CD4-positive, alpha-beta T cell treated with Interleukin-17A for 4 hours (primary cell): ENCODE measurements around the gene CEP112.

Source experiments
- DNase-seq: peaks from one replicate; pipeline ENCODE4 v3.0.0-alpha.2; 2020; ENCODE audit warnings: mixed read lengths

Gene CEP112

DNA sequence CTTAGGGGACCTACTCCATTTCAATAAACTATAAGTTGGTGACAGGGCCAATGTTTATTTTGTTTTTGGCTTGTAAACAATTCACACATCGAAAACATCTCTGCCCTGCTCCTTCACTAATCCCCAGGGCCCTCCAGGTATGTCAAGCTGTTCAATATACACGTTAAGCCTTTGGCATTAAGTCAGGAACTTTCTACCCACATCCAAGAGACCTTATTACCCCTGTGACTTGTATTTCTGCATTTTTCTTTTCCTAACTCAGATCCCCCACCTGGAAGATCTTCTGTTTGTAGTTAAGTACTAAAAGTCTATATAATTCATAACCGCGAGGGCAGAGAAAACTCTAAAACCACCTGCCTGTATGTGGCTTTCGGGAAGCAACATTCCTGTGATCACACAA, 523.7 kb downstream of the CEP112 start:
- no peak for DNase-seq

DNA sequence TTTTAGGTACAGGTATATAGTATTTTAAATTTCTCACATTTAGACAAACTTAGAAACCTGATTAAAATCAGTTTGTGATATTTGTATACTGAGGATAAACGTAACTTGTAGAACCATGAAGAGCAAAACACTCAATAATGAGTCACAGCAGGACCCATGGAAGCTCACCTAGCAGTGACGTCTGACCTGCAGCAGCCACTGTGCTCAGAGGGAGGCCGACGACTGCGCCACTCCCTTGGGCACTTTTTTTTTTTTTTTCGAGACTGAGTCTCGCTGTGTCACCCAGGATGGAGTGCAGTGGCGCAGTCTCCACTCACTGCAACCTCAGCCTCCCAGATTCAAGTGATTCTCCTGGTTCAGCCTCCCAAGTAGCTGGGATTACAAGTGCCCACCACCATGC, 524.3 kb downstream of the CEP112 start:
- no peak for DNase-seq

DNA sequence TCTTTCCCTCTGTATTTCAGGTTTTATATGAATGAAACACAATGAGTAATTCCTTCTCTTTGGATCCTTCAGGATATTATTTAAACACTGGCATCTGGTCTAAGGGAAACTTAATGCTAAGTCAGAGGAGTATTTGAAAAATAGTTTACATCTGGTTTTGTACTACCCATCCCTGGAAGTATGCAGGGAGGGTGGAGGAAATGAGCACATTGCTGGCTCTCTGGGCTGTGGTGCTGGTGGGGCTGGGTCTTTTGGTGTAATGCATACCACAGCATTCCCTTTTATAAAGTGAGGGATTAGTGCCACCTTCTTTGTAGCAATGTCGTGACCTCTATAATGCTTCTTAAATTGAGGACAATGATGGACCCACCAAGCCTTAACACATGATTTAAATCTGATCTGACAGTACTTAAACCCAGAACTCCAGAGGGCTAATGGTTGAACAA, 525.0 kb downstream of the CEP112 start:
- DNase-seq: no peak

DNA sequence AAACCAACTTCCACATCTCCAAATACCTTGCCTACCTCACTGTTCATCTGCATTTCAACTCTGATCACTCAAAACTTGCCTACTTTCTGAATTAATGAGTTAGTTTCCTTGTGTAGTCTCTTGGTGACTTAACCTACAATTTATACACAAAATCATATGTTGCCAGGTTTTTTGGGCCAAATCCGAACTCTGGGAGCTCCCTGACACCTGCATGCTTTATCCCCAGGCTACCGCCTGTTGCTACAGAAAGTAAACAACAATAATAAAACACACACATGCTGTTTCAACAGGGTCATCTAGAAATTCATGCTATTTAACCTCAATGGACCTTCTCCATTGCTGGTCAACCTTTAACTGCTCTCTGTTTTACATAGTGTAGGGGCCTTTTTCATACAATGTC, 526.0 kb downstream of the CEP112 start:
- DNase-seq: no peak

DNA sequence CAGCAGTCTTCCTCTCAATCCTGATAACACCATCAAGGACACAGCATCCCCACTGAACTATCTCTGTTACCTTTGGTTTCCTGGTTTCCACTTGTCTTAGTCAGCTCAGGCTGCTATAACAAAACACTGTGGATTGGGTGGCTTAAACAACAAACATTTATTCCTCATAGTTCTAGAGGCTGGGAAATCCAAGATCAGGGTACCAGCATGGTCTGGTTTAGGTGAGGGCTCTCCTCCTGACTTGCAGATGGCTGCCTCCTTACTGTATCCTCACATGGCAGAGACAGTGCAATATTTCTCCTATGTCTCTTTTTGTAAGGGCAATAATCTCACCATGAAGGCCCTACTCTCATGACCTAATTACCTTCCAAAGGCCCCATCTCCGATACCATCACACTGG, 527.2 kb downstream of the CEP112 start:
- DNase-seq: no peak

DNA sequence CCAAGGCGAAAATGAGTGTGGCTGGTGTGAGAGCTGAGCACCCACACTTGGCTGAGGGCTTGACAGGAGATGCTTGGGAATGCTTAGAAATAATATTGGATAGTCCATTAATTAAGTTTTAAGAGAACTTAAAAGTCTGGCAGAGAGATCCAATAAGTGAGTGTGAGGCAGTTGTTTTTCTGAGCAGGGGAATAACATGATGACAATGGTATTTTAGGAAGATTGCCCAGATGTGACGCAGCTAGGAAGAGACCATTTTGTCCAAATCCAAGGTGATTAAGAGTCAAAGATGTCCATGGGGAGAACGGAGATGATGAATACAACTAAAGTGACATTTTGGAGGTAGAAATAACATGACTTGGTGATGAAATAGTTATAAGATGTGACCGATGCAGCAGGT, 527.7 kb downstream of the CEP112 start:
- no peak for DNase-seq

DNA sequence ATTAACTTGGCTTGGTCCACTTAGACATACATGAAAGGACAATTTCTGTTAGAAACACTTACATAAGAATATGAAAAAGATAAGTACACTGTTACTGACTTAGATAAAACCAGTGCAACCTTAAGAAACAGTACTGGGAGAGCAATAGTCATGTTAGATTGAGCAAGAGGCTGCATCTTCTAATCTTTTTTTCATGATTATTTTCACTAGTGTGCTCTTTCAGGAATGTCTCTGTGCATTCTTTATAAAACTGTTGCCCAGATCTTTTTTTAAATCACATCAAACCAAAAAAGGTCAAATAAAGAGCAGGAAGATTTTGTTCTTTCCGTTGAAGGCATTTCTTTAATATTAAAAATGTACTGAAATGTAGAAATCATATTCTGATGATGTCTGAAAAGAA, 529.7 kb downstream of the CEP112 start:
- DNase-seq: no peak

DNA sequence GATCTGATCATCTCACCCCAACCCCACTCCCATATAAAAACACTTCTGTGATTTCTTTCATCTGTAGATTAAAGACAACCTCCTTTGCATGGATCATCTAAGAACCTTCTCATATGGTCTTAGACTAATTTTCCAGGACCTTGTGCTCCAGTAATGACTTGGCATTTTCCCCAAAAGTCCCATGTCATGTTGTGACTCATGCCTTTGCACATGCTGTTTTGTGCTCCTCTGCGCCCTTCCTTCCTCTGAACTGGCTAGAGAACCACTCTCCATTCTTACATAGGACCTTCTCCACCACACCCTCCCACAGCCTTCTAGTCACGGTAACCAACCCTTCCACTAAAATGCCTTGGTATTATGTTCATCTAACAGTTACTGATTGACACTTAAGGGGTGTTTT, 531.0 kb downstream of the CEP112 start:
- no peak for DNase-seq

DNA sequence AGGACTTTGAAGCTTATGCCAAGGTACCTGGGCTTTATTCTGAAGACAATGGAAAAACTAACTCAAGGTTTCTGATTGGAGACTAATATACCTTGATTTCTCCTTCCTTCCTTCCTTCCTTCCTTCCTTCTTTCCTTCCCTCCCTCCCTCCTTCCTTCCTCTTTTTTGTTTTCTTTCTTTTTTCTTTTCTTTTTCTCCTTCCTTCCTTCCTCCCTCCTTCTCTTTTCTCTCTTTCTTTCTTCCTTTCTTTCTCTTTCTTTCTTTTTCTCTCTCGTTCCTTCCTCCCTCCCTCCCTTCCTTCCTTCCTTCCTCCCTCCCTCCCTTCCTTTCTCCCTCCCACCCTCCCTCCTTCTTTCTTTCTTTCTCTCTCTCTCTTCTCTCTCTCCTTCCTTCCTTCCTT, 531.9 kb downstream of the CEP112 start:
- no peak for DNase-seq

DNA sequence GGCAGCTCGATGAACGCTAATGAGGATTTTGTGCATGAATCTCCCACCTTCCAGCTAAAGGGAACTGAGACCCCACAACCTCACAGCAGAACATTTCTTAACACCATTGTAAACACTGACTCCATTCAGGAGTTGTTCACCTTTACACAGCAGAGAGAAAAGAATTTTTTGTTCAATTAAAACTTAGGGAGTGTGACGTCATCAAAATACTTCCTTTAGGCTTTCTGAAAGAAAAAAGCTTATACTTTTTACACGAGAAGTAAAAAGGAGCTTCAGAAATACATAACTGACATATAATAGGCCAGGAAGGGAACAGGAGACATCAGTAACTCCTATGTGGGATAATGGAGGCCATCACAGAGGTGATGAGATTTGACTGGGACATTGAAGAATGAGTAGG, 532.4 kb downstream of the CEP112 start:
- DNase-seq: no peak

DNA sequence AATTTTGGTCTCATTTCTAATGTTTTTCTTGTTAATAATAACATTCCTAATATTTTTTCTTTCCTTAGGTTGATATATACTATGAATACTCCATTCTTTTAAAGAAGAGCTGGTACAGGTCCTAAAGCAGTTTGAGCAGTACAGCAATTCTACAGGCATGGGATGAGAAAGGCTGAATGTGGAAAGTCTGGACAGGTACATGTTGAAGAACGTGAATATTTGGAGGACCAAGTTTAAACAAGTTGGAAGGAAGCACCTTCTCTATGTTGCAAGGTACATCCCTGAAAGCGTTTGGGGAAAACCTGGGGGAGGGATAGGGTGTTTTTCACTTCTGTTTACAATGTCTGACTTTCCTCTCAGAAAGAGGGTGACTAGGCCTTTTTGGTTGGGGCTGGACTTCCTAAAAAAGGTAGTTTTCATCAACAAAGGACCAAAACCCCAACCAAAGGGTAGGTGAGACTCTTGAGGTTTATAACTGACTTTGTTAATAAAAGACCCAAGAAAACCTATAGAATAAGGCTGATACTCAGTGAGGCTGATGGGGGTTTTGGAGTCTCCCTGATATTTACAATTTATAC, 534.6 kb downstream of the CEP112 start:
- DNase-seq: no peak

DNA sequence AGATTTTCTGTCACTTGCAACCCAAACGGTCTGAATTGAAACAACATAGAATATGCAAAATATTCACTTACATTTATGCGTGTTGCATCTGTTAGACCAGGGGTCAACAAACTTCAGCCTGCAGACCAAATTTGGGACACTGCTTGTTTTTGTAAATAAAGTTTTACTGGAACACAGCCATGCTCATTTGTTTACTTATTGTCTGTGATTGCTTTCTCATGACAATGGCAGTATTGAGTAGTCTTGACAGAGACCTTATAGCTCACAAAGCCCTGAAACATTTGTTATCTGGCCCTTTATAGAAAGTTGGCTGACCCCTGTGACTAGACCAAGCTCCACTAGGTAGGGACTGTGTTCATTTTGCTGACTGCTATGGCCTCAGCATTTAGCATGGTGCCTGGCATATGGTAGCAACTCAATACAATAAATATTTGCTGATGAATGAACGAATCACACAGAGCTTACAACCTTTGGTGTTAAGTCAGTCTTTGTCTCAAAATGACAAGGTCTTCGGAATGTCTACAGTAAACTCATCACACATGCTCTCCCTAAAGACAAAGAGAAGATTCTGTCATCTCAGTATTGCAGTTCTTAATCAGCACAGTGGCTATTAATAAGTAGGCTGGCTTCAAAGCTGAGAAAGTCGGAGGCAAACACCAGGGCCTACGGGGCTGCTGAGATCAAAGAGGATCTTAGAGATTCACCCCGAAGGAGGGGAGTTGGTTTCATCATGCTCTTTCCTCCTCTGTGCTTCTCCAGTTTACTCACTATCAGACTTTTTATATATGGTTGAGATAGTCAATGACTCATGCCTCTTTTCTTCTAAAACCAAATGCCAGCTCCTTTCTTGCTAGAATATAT, 535.3 kb downstream of the CEP112 start:
- no peak for DNase-seq

DNA sequence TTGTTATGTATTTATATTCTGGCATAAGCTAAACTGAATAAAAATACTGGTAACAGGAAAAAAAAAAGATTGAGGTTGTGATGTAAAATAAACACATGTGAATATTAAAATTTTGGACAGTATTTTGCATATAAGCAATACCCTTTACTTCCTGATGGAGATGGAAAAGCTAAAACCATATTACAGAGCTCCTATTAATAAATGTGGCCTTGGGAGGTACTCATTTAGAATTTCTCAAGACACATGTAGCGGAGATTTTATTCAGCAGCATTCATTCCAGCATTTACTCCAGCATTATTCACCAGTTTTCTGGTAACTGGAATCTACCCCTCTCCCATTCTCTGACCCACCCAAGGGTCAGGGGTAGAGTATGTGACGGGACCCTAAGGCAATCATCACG, 536.2 kb downstream of the CEP112 start:
- DNase-seq: no peak

DNA sequence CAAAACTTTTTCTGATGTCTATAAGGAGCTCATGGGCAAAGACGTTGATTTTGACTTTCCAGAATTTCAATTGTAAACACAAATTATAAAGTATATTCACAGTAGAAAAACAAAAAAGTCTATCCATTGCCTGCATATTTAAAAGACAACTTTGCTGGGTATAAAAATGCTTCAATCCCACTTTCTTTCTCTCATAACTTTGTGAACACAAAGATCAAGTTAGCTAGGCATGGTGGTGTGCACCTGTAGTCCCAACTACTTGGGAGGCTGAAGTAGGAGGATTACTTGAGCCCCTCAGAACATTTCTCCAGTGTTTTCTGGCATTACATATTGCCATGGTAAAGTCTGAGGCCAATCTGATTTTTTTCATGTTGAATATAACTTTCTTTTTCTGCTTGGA, 547.4 kb downstream of the CEP112 start:
- no peak for DNase-seq

DNA sequence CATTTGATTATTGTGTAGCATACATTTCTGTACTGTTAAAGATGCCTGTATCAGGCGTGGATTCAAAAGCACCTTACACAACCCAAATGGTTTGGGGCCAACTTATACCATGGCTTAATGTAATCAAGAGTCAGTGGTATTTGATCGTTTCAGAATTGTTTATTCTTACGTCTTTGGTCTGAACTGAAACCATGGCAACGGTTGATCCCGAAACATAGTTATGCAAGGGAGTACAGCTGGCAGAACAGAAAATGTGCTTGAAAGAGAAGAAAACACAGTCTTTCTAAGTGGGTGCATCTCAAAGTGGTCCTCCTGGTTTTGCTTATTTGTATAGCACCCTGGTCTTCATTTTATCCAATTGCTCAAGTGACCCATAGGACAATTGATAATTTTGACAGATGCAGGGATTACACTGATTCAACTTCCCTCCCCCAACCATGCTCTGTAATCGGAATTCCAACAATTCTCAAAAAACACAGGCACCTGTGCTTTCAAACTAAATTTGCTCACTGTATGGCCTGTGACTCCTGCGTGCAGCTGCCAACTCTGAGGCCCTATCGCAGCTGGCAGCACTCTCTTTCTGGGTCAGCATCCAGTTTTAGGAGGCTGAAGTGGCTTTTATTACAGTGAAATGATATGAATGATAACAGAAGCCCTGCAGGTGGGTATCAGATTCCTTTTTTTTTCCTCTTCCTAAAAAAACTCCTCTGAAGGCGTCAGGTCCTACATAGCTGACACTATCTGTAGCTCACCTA, 553.5 kb downstream of the CEP112 start:
- no peak for DNase-seq

DNA sequence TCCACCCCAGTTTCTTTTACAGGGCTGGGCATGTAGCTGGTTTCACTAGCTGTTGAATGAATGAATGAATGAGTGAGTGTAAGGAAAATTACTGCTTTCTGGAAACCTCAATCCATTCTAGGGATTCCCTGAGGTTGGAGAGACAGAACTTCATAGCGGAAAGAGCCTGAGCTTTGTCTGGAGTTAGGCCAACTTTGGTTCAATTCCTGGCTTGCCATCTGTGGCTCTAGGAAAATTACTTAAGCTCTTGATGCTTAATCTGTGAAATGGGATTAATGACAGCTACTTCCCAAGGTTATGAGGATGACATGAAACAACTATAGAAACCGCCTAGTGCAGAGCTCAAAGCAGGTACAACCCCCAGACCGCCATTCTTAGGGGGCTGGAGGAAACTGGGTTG, 554.1 kb downstream of the CEP112 start:
- DNase-seq: no peak

DNA sequence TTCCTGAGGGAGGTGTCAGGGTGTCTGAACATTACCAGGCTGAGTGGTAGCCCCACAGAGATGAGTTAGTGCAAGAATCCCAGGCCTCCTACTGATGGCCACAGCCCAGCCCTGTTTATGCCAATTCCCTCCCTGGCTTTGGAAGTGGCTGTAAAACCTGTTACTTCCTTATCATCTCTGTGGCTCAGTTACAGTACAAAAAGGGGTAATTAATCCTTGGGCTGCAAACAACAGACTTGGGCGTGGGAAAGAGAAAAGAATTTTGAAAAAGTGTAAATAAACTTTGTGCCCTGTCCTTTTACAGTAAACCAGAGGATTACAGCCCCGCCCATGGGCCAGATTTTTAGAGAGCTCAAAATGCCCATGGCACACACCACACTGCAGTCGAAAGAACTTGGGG, 557.4 kb downstream of the CEP112 start:
- no peak for DNase-seq

DNA sequence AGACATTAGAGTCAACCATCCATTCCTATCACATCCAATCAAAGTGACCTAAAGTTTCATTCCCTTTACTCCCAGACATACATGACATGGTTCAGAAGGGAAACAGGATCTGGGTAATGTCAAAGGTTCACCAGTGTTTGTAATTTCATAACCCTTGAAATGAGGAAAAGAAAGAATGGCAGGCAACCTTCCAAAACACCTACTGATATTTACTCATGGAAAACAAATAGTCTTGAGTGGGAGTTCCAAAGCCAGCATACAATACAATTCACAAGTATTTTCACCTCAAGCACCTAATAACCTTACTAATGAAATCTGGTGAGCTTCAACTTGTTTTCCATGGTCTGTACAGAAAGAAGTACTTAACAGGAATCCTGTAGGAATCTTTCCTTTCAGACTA, 557.9 kb downstream of the CEP112 start:
- DNase-seq: no peak

DNA sequence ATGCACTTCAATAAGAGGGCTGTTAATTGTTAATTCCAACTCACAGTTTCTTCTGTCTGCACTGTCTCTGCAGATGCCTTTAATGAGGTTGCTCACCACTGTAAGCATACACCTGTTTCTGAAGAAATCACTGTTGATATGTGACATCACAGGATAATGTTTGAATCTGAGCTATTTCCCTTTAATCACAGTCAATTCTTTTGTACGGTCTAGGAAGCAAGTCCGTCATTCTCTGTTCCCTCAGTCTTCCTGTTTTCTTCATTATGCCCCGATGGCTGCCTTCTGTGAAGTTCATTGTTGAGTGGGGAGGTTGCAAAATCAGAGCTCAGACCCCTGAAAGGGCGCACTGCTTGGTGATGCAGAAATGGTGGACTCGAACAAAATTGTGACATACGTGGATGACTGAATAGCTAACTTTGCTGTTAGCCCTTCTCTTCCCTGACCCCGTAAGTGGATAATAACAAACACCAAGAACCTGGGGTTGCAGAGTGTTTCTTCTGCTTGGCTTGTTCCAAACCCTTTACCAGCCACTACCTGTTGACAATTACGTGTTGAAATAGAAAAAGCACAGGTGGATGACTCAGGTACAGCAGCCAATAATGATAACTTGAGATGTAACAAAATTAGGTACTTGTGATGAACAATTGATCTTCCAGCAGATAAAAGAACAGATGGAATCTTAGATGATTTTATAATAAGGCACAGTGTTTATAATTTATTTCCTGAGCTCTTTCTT, 558.6 kb downstream of the CEP112 start:
- DNase-seq: no peak

DNA sequence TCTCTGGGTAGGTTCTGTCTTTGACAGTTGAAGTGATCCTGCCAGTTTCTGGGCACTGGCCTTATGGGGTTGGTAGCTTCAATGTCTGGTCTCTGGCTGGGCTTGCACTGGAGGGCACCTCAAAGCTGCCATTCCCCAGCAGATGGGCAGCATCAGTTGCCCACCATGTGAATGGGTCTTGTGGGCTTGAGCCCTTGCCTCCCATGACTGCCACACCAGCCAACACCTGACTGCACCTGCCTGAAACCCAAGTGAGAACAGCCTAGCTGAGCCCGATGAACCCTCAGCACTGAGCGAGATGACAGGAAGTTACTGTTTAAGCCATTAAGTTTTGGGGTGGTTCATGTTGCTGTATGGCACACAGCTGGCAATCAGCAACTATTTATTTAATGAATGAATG, 561.4 kb downstream of the CEP112 start:
- no peak for DNase-seq

DNA sequence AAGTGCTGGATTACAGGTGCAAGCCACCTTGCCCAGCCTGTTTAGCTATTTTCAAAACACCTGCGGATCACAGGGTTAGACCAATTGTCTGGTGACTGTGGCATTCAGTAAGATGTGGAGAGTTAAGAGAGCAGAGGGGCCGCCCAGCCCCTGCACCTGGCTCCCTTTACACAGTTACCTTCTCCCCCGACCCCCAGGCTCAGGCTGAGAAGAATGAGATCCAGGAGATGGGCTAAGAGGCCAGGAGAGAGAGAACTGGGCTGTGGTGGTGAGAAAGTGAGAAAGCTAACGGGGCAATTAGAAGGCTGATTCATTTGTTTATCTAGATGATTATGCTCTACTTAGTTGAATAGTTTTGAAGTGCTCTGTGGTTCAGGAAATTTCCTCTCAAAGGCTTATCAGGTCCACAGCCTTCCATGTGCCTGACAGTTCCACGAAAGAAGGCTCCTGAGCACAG, 562.7 kb downstream of the CEP112 start:
- no peak for DNase-seq

DNA sequence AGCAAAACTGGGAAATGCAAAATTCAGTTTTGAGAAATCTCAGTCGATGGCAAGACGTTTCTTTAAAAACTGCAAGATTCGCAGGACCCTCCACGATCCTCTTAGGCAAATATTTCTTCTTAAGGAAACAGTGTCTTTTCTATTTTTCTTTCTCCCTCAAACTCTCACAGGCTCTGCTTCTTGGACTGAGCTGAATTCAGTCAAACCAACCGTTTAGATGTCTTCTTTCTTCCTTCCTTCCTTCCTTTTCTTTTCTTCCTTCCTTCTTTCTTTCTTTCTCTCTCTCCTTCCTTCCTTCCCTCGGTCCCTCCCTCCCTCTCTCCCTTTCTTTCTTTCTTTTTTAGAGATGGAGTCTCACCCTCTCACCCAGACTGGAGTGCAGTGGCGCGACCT, 563.3 kb downstream of the CEP112 start:
- DNase-seq: no peak
